IMR-90 (cell line): ENCODE measurements around the gene TMEM204. TPM values are rescaled to one million over a fixed set of nuclear protein-coding genes. Genes with fewer than 3 reads are reported as not detected.

ENCODE experiments used
- ATAC-seq: fragments of 200-7000 bp; cut with Tn5 transposase; 2 replicates; pipeline ENCODE4 v1.9.1; 2020; ENCODE audit warnings: low read depth, mild to moderate bottlenecking, moderate library complexity
- BruUV-seq: library from RNA; stranded (reverse); fragments of 400-500 nt; replicated peaks from 2 replicates; lab custom pipeline; 2021; lab: Mats Ljungman, UMichigan
- CTCF ChIA-PET: fragments of 300-600 bp; formaldehyde crosslinking; extraction: SDS; loops from one replicate; lab custom pipeline; 2021; ENCODE audit warnings: antibody characterized with exemption; lab: Yijun Ruan, JAX
- POLR2A ChIA-PET: fragments of 300-600 bp; sonication (Branson Sonifier 250); formaldehyde crosslinking; loops from one replicate; lab custom pipeline; 2022; ENCODE audit warnings: antibody characterized with exemption; ENCODE audit not compliant: unreplicated experiment; lab: Charles Lee
- DNase-seq: peaks from one replicate; pipeline ENCODE4 v3.0.0; 2013
- H2AFZ ChIP-seq: replicated peaks from 2 replicates; pipeline ENCODE3; 2013; ENCODE audit warnings: low read length, mild to moderate bottlenecking; ENCODE audit not compliant: poor library complexity
- H2AK5ac ChIP-seq: 2 replicates; pipeline ENCODE4 v1.6.1; 2013; ENCODE audit warnings: low read depth, low read length, inconsistent platforms
- H2AK9ac ChIP-seq: replicated peaks from 2 replicates; pipeline ENCODE3; 2013; ENCODE audit warnings: mild to moderate bottlenecking, low read depth, low read length, moderate library complexity; ENCODE audit not compliant: poor library complexity
- H2BK120ac ChIP-seq: 2 replicates; pipeline ENCODE4 v1.6.1; 2013; ENCODE audit warnings: low read depth, low read length, inconsistent platforms
- H2BK15ac ChIP-seq: 3 replicates; pipeline ENCODE4 v1.6.1; 2013; ENCODE audit warnings: low read depth, low read length, inconsistent platforms
- H2BK20ac ChIP-seq: 2 replicates; pipeline ENCODE4 v1.6.1; 2013; ENCODE audit warnings: low read depth, mild to moderate bottlenecking, inconsistent platforms, low read length, moderate library complexity
- H2BK5ac ChIP-seq: 2 replicates; pipeline ENCODE4 v1.6.1; 2013; ENCODE audit warnings: mild to moderate bottlenecking, low read depth, low read length, inconsistent platforms; ENCODE audit not compliant: poor library complexity, severe bottlenecking
- H3K14ac ChIP-seq: replicated peaks from 2 replicates; pipeline ENCODE4 v1.6.1; 2013; ENCODE audit warnings: low read depth, low read length, inconsistent platforms
- H3K18ac ChIP-seq: 2 replicates; pipeline ENCODE4 v1.6.1; 2013; ENCODE audit warnings: low read depth, low read length, control low read depth
- H3K23ac ChIP-seq: 2 replicates; pipeline ENCODE4 v1.6.1; 2013; ENCODE audit warnings: low read depth, low read length, inconsistent platforms
- H3K27ac ChIP-seq: 2 replicates; pipeline ENCODE4 v1.5.1; 2013; ENCODE audit warnings: mild to moderate bottlenecking, control low read depth, low read length; ENCODE audit not compliant: insufficient read depth
- H3K27me3 ChIP-seq: 2 replicates; pipeline ENCODE4 v1.6.1; 2013; ENCODE audit warnings: low read length; ENCODE audit not compliant: control insufficient read depth, insufficient read depth
- H3K36me3 ChIP-seq: 2 replicates; pipeline ENCODE4 v1.6.1; 2013; ENCODE audit warnings: low read length, mixed read lengths; ENCODE audit not compliant: control insufficient read depth, insufficient read depth
- H3K4ac ChIP-seq: 2 replicates; pipeline ENCODE4 v1.6.1; 2013; ENCODE audit warnings: low read depth, low read length, inconsistent platforms
- H3K4me1 ChIP-seq: 2 replicates; pipeline ENCODE4 v1.6.1; 2013; ENCODE audit warnings: low read length, mixed read lengths; ENCODE audit not compliant: control insufficient read depth, insufficient read depth
- H3K4me2 ChIP-seq: 2 replicates; pipeline ENCODE4 v1.6.1; 2013; ENCODE audit warnings: low read depth, mild to moderate bottlenecking, control low read depth, low read length, moderate library complexity
- H3K4me3 ChIP-seq: 2 replicates; pipeline ENCODE4 v1.5.1; 2013; ENCODE audit warnings: low read depth, mild to moderate bottlenecking, control low read depth, low read length, moderate library complexity; ENCODE audit not compliant: insufficient read depth
- H3K56ac ChIP-seq: 2 replicates; pipeline ENCODE4 v1.6.1; 2013; ENCODE audit warnings: low read length, inconsistent platforms; ENCODE audit not compliant: insufficient read depth; ENCODE audit errors: extremely low read depth
- H3K79me1 ChIP-seq, 2 experiments: 2 replicates each; pipeline ENCODE4 v1.6.1; 2013; ENCODE audit warnings: low read length in 2 of 2, inconsistent platforms in 1 of 2, low read depth in 1 of 2
- H3K9ac ChIP-seq: 2 replicates; pipeline ENCODE4 v1.6.1; 2013; ENCODE audit warnings: low read depth, low read length, control low read depth
- H3K9me1 ChIP-seq: 2 replicates; pipeline ENCODE4 v1.6.1; 2013; ENCODE audit warnings: low read length, inconsistent platforms; ENCODE audit not compliant: insufficient read depth
- H3K9me3 ChIP-seq: 2 replicates; pipeline ENCODE4 v1.6.1; 2013; ENCODE audit warnings: low read length; ENCODE audit not compliant: control insufficient read depth, insufficient read depth
- H4K20me1 ChIP-seq: 2 replicates; pipeline ENCODE4 v1.6.1; 2013; ENCODE audit warnings: low read length, inconsistent platforms; ENCODE audit not compliant: insufficient read depth
- H4K5ac ChIP-seq: 2 replicates; pipeline ENCODE4 v1.6.1; 2013; ENCODE audit warnings: mild to moderate bottlenecking, low read depth, low read length, control low read depth
- H4K8ac ChIP-seq, 2 experiments: 2 replicates each; pipeline ENCODE4 v1.6.1; 2013; ENCODE audit warnings: low read depth in 2 of 2, low read length in 2 of 2, control low read depth in 1 of 2, inconsistent platforms in 1 of 2
- H4K91ac ChIP-seq: 2 replicates; pipeline ENCODE4 v1.6.1; 2013; ENCODE audit warnings: low read depth, low read length, inconsistent platforms; ENCODE audit not compliant: insufficient read depth
- BHLHE40 ChIP-seq: fragments of 150-350 bp; IDR thresholded peaks from 2 replicates; pipeline ENCODE4 v1.6.1; 2016; ENCODE audit warnings: mild to moderate bottlenecking, low read depth, low read length
- MAZ ChIP-seq: IDR thresholded peaks from 2 replicates; pipeline ENCODE4 v1.6.1; 2012; ENCODE audit warnings: low read depth, mild to moderate bottlenecking, low read length, improper control_type of control experiment, moderate library complexity, borderline replicate concordance
- MXI1 ChIP-seq: IDR thresholded peaks from 2 replicates; pipeline ENCODE4 v1.6.1; 2012; ENCODE audit warnings: low read depth, mild to moderate bottlenecking, low read length, moderate library complexity, borderline replicate concordance
- RAD21 ChIP-seq: IDR thresholded peaks from 2 replicates; pipeline ENCODE4 v1.6.1; 2012; ENCODE audit warnings: low read length, improper control_type of control experiment
- RFX5 ChIP-seq: IDR thresholded peaks from 2 replicates; pipeline ENCODE4 v1.8.0; 2012; ENCODE audit warnings: low read depth, mild to moderate bottlenecking, low read length, moderate library complexity
- SMC3 ChIP-seq: fragments of 150-350 bp; IDR thresholded peaks from 2 replicates; pipeline ENCODE4 v1.6.1; 2016; ENCODE audit warnings: low read depth, mild to moderate bottlenecking, antibody characterized with exemption, low read length, moderate library complexity
- USF2 ChIP-seq: fragments of 150-350 bp; IDR thresholded peaks from 2 replicates; pipeline ENCODE4 v1.6.1; 2017; ENCODE audit warnings: mild to moderate bottlenecking, antibody characterized with exemption, low read length, low read depth
- WGBS, 2 experiments: methylation state at CpG; one replicate each; pipeline versions ENCODE4 v1.1.5 to v1.1.7; 2013; ENCODE audit warnings: missing lambda C conversion rate in 2 of 2; ENCODE audit not compliant: insufficient read length in 1 of 2; ENCODE audit errors: extremely low coverage in 2 of 2; 5-methylcytosine and 5-hydroxymethylcytosine counted together
- dilution Hi-C: fragments of 300-500 bp; cut with HindIII; formaldehyde crosslinking; loops from one replicate; pipeline ENCODE4 v1.14.3; 2018; ENCODE audit warnings: low sequenced_read_pairs; ENCODE audit not compliant: unreplicated experiment
- in situ Hi-C: fragments of 300-500 bp; cut with MboI; formaldehyde crosslinking; loops from 3 replicates; pipeline ENCODE4 v1.14.3; 2019; ENCODE audit warnings: low sequenced_read_pairs, inconsistent platforms, mixed read lengths
- intact Hi-C: fragments of 100-400 bp; cut with micrococcal nuclease; formaldehyde crosslinking; loops from 2 replicates; pipeline ENCODE4 v1.10.0; 2022
- polyA plus RNA-seq, 3 experiments: library from polyadenylated mRNA; depleted of rRNA; stranded (reverse); fragments of >200 nt; gene quantifications; 2 replicates each; pipeline ENCODE4 v1.2.3, GENCODE V29; 2012; ENCODE audit warnings: low replicate concordance in 1 of 3
- total RNA-seq: library from RNA; depleted of rRNA; stranded (reverse); fragments of >200 nt; gene quantifications from 2 replicates; pipeline ENCODE4 v1.2.3, GENCODE V29; 2012

TMEM204 gene
- total and polyA plus RNA-seq, 2 of the 4 experiments (the other 2 are of a cell fraction) = 7.0 to 12.3 TPM

GRCh38 chr16:1525871-1526607, 7.4 kb upstream of the TMEM204 start:
- H3K4me1 ChIP-seq = no peaks in the 10 kb centered on the region; the same call in 1 of the 2 replicates
- ATAC-seq (no peak), DNase-seq (no peak)
- H4K91ac ChIP-seq = no peak overlapping the region
- H3K4ac ChIP-seq = no peak overlapping the region
- no peak overlapping the region for H4K5ac ChIP-seq
- H3K4me2 ChIP-seq = no peak overlapping the region
- no peak overlapping the region for H3K4me3 ChIP-seq
- no peak overlapping the region for H2BK20ac ChIP-seq
- peak overlapping the region; percentile 28; the same call in 1 of the 2 replicates for H2AK5ac ChIP-seq
- no TSS peak for BruUV-seq
- 95% methylated on average over 10 of the region's 44 CpGs; no CpG with 5 or more reads in 1 of the 2 experiments for WGBS, 2 experiments
- no peaks in the 10 kb centered on the region for H3K27me3 ChIP-seq
- H2BK120ac ChIP-seq = no peak overlapping the region
- H2AFZ ChIP-seq = no peak overlapping the region
- H2AK9ac ChIP-seq = no peak overlapping the region
- intact Hi-C loops = no loop called here
- H3K27ac ChIP-seq = no peak overlapping the region
- no peak overlapping the region for H3K56ac ChIP-seq
- H2BK5ac ChIP-seq = no peak overlapping the region
- H3K23ac ChIP-seq = no peak overlapping the region
- ChIA-PET POLR2A (no interaction called here), CTCF (no interaction called here)
- H3K79me1 ChIP-seq = no peaks in the 10 kb centered on the region
- H3K9me3 ChIP-seq = no peaks in the 10 kb centered on the region
- in situ Hi-C loops = no loop called here
- H3K9me1 ChIP-seq = peaks cover 4% of the 10 kb centered on the region; the same call in 1 of the 2 replicates
- H4K20me1 ChIP-seq = no peaks in the 10 kb centered on the region
- H2BK15ac ChIP-seq = no peak overlapping the region
- H3K18ac ChIP-seq = no peak overlapping the region
- no peak overlapping the region for H4K8ac ChIP-seq
- H3K9ac ChIP-seq = no peak overlapping the region
- dilution Hi-C loops = no loop called here
- no peak for TF ChIP-seq RFX5
- TF ChIP-seq RAD21 = no peak
- TF ChIP-seq SMC3 = no peak
- TF ChIP-seq MAZ = no peak
- no peak for TF ChIP-seq BHLHE40
- TF ChIP-seq MXI1 = no peak
- TF ChIP-seq USF2 = no peak
- peaks cover 5% of the 10 kb centered on the region; the same call in 1 of the 2 replicates for H3K36me3 ChIP-seq
- H3K14ac ChIP-seq = no peak overlapping the region
